MM.1S (cell line): ENCODE measurements around the gene CDC42BPA.

Experiments used
- DNase-seq: peaks from one replicate; pipeline ENCODE4 v3.0.0-alpha.2; 2015
- H2AFZ ChIP-seq: fragments of 300-600 bp; sonication (generic); 2 replicates; pipeline ENCODE4 v1.6.0; 2016; ENCODE audit warnings: antibody characterized with exemption, low read length
- H3F3A ChIP-seq: fragments of 300-600 bp; sonication (generic); 2 replicates; pipeline ENCODE4 v1.6.1; 2016; ENCODE audit warnings: mild to moderate bottlenecking, antibody characterized with exemption, low read length, moderate library complexity, mixed read lengths; ENCODE audit not compliant: insufficient read depth
- H3K27ac ChIP-seq: fragments of 300-600 bp; sonication (generic); 2 replicates; pipeline ENCODE4 v1.5.1; 2016; ENCODE audit warnings: mild to moderate bottlenecking, low read length
- H3K27me3 ChIP-seq: fragments of 300-600 bp; sonication (generic); replicated peaks from 2 replicates; pipeline ENCODE4 v1.6.0; 2016; ENCODE audit warnings: low read length; ENCODE audit not compliant: insufficient read depth
- H3K36me3 ChIP-seq: fragments of 300-600 bp; sonication (generic); replicated peaks from 2 replicates; pipeline ENCODE4 v1.6.1; 2016; ENCODE audit warnings: mild to moderate bottlenecking, low read length, mixed read lengths; ENCODE audit not compliant: insufficient read depth
- H3K4me1 ChIP-seq: fragments of 300-600 bp; sonication (generic); 2 replicates; pipeline ENCODE4 v1.6.1; 2016; ENCODE audit warnings: low read length, mixed read lengths
- H3K4me2 ChIP-seq: fragments of 300-600 bp; sonication (generic); 2 replicates; pipeline ENCODE4 v1.6.0; 2016; ENCODE audit warnings: low read depth, low read length
- H3K4me3 ChIP-seq: fragments of 300-600 bp; sonication (generic); 2 replicates; pipeline ENCODE4 v1.5.1; 2016; ENCODE audit warnings: low read length, mixed read lengths
- H3K79me2 ChIP-seq: fragments of 300-600 bp; sonication (generic); 2 replicates; pipeline ENCODE4 v1.6.1; 2016; ENCODE audit warnings: mixed run types, low read length, mixed read lengths
- H3K9ac ChIP-seq: fragments of 300-600 bp; sonication (generic); 2 replicates; pipeline ENCODE4 v1.6.1; 2016; ENCODE audit warnings: low read length, mixed read lengths
- H3K9me2 ChIP-seq: fragments of 300-600 bp; sonication (generic); replicated peaks from 2 replicates; pipeline ENCODE4 v1.6.1; 2016; ENCODE audit warnings: mild to moderate bottlenecking, low read length, mixed read lengths; ENCODE audit not compliant: insufficient read depth
- H3K9me3 ChIP-seq: fragments of 300-600 bp; sonication (generic); replicated peaks from 2 replicates; pipeline ENCODE4 v1.6.1; 2016; ENCODE audit warnings: mild to moderate bottlenecking, low read length, mixed read lengths; ENCODE audit not compliant: insufficient read depth
- H4K20me1 ChIP-seq: fragments of 300-600 bp; sonication (generic); 2 replicates; pipeline ENCODE4 v1.6.1; 2016; ENCODE audit warnings: mild to moderate bottlenecking, low read length, moderate library complexity, mixed read lengths; ENCODE audit not compliant: insufficient read depth
- CTCF ChIP-seq: fragments of 300-600 bp; sonication (generic); IDR thresholded peaks from 2 replicates; pipeline ENCODE4 v1.5.1; 2016; ENCODE audit warnings: antibody characterized with exemption, low read length, mixed read lengths
- EZH2 ChIP-seq: fragments of 300-600 bp; sonication (generic); optimal IDR thresholded peaks from 2 replicates; pipeline ENCODE3; 2017; ENCODE audit warnings: low read depth, mild to moderate bottlenecking, antibody characterized with exemption, low read length, mixed read lengths
- EZH2phosphoT487 ChIP-seq: fragments of 300-600 bp; sonication (generic); IDR thresholded peaks from 2 replicates; pipeline ENCODE4 v1.6.1; 2018; ENCODE audit warnings: antibody characterized with exemption, low read length

CDC42BPA gene

GRCh38 chr1:227167276-227168101 lies 150.8 kb downstream of the CDC42BPA start:
- H2AFZ ChIP-seq = no peak overlapping the region
- no peak for TF ChIP-seq EZH2phosphoT487
- no peak for TF ChIP-seq EZH2
- no peak for TF ChIP-seq CTCF
- H3F3A ChIP-seq = no peaks in the 10 kb centered on the region
- no peaks in the 10 kb centered on the region for H3K9me2 ChIP-seq
- H3K9ac ChIP-seq = no peak overlapping the region
- H3K36me3 ChIP-seq = no peaks in the 10 kb centered on the region
- no peak overlapping the region for H3K4me2 ChIP-seq
- no peaks in the 10 kb centered on the region for H3K9me3 ChIP-seq
- peaks cover 6% of the 10 kb centered on the region; the same call in 1 of the 2 replicates for H3K4me1 ChIP-seq
- no peak for DNase-seq
- H3K79me2 ChIP-seq = no peaks in the 10 kb centered on the region
- H4K20me1 ChIP-seq = no peaks in the 10 kb centered on the region
- H3K27me3 ChIP-seq = no peaks in the 10 kb centered on the region
- no peak overlapping the region for H3K27ac ChIP-seq
- no peak overlapping the region for H3K4me3 ChIP-seq

GRCh38 chr1:227166559-227166958 lies 151.7 kb downstream of the CDC42BPA start:
- Histone ChIP-seq H3K4me2 (no peak overlapping the region), H3K79me2 (no peaks in the 10 kb centered on the region), H2AFZ (no peak overlapping the region), H3K36me3 (no peaks in the 10 kb centered on the region), H3K27ac (no peak overlapping the region), H3K9ac (no peak overlapping the region), H4K20me1 (no peaks in the 10 kb centered on the region), H3K9me2 (no peaks in the 10 kb centered on the region), H3K4me1 (peaks cover 6% of the 10 kb centered on the region; the same call in 1 of the 2 replicates), H3F3A (no peaks in the 10 kb centered on the region), H3K4me3 (no peak overlapping the region), H3K9me3 (no peaks in the 10 kb centered on the region), H3K27me3 (no peaks in the 10 kb centered on the region)
- no peak for DNase-seq
- TF ChIP-seq EZH2phosphoT487 (no peak), CTCF (no peak), EZH2 (no peak)

GRCh38 chr1:227161470-227161869 lies 156.8 kb downstream of the CDC42BPA start:
- no peaks in the 10 kb centered on the region for H3K9me2 ChIP-seq
- H4K20me1 ChIP-seq = no peaks in the 10 kb centered on the region
- H2AFZ ChIP-seq = no peak overlapping the region
- H3F3A ChIP-seq = no peaks in the 10 kb centered on the region
- H3K27me3 ChIP-seq = no peaks in the 10 kb centered on the region
- no peak overlapping the region for H3K27ac ChIP-seq
- H3K4me1 ChIP-seq = no peaks in the 10 kb centered on the region
- H3K36me3 ChIP-seq = no peaks in the 10 kb centered on the region
- no peak for DNase-seq
- TF ChIP-seq EZH2 (no peak), EZH2phosphoT487 (no peak), CTCF (no peak)
- H3K9me3 ChIP-seq = no peaks in the 10 kb centered on the region
- no peak overlapping the region for H3K9ac ChIP-seq
- H3K79me2 ChIP-seq = no peaks in the 10 kb centered on the region
- no peak overlapping the region for H3K4me3 ChIP-seq
- H3K4me2 ChIP-seq = no peak overlapping the region
